GM23338 (cell line): ENCODE measurements around the gene TXNRD1. TPM values are rescaled to one million over a fixed set of nuclear protein-coding genes. Genes with fewer than 3 reads are reported as not detected.

Source experiments
- ATAC-seq: fragments of 200-7000 bp; cut with Tn5 transposase; 3 replicates; pipeline ENCODE4 v1.9.1; 2020
- DNase-seq: peaks from one replicate; pipeline ENCODE4 v3.0.0-alpha.2; 2015; ENCODE audit warnings: low spot score
- H2AFZ ChIP-seq: fragments of 200-600 bp; sonication (generic); 2 replicates; pipeline ENCODE4 v1.8.0; 2016; ENCODE audit warnings: antibody characterized with exemption, mild to moderate bottlenecking, moderate library complexity
- H3F3A ChIP-seq: fragments of 200-600 bp; sonication (generic); replicated peaks from 2 replicates; pipeline ENCODE4 v1.8.0; 2017; ENCODE audit warnings: antibody characterized with exemption, mixed run types, low read depth
- H3K27ac ChIP-seq: fragments of 200-600 bp; sonication (generic); 2 replicates; pipeline ENCODE4 v1.6.1; 2016; ENCODE audit warnings: low read depth
- H3K27me3 ChIP-seq: fragments of 200-600 bp; sonication (generic); 2 replicates; pipeline ENCODE4 v1.8.0; 2016; ENCODE audit warnings: mild to moderate bottlenecking, mixed run types, moderate library complexity; ENCODE audit not compliant: insufficient read depth
- H3K36me3 ChIP-seq: fragments of 200-600 bp; sonication (generic); 2 replicates; pipeline ENCODE4 v1.8.0; 2016; ENCODE audit warnings: mild to moderate bottlenecking; ENCODE audit not compliant: insufficient read depth
- H3K4me1 ChIP-seq: fragments of 200-600 bp; sonication (generic); 2 replicates; pipeline ENCODE4 v1.8.0; 2016; ENCODE audit warnings: mild to moderate bottlenecking, moderate library complexity; ENCODE audit not compliant: insufficient read depth
- H3K4me2 ChIP-seq: fragments of 200-600 bp; sonication (generic); 2 replicates; pipeline ENCODE4 v1.7.1; 2017; ENCODE audit warnings: mixed run types
- H3K4me3 ChIP-seq: fragments of 200-600 bp; sonication (generic); 2 replicates; pipeline ENCODE4 v1.6.1; 2016; ENCODE audit warnings: mixed run types
- H3K79me2 ChIP-seq: fragments of 200-600 bp; sonication (generic); replicated peaks from 2 replicates; pipeline ENCODE4 v1.8.0; 2017; ENCODE audit warnings: mild to moderate bottlenecking; ENCODE audit not compliant: insufficient read depth
- H3K9me2 ChIP-seq: fragments of 200-600 bp; sonication (generic); 2 replicates; pipeline ENCODE4 v1.8.0; 2017; ENCODE audit not compliant: insufficient read depth
- H4K20me1 ChIP-seq: fragments of 200-600 bp; sonication (generic); replicated peaks from 2 replicates; pipeline ENCODE4 v1.8.0; 2017; ENCODE audit warnings: mild to moderate bottlenecking; ENCODE audit not compliant: insufficient read depth
- H3K27ac Mint-ChIP-seq: 2 replicates; pipeline ENCODE4 v1.8.0; 2020; ENCODE audit warnings: inconsistent platforms, mild to moderate bottlenecking, moderate library complexity, mixed read lengths
- H3K27me3 Mint-ChIP-seq: 3 replicates; pipeline ENCODE4 v1.8.0; 2022; ENCODE audit warnings: low read depth, mild to moderate bottlenecking, moderate library complexity, mixed read lengths, inconsistent platforms; ENCODE audit not compliant: insufficient read depth, poor library complexity
- H3K36me3 Mint-ChIP-seq: 3 replicates; pipeline ENCODE4 v1.8.0; 2021; ENCODE audit warnings: low read depth, mild to moderate bottlenecking, inconsistent platforms, moderate library complexity, mixed read lengths
- H3K4me1 Mint-ChIP-seq: 3 replicates; pipeline ENCODE4 v1.8.0; 2020; ENCODE audit warnings: mild to moderate bottlenecking, inconsistent platforms, mixed read lengths
- H3K4me3 Mint-ChIP-seq: 3 replicates; pipeline ENCODE4 v1.8.0; 2021; ENCODE audit warnings: moderate library complexity, mild to moderate bottlenecking, inconsistent platforms, mixed read lengths
- H3K9me3 Mint-ChIP-seq: 3 replicates; pipeline ENCODE4 v1.8.0; 2020; ENCODE audit warnings: moderate library complexity, mild to moderate bottlenecking, inconsistent platforms, mixed read lengths
- CREB1 ChIP-seq: fragments of 250-450 bp; sonication (Bioruptor Pico); IDR thresholded peaks from 2 replicates; pipeline ENCODE4 v1.5.0; 2020; ENCODE audit warnings: low read depth, mild to moderate bottlenecking, moderate library complexity
- EZH2phosphoT487 ChIP-seq: fragments of 200-600 bp; sonication (generic); IDR thresholded peaks from one replicate; pipeline ENCODE4 v1.8.1; 2018; ENCODE audit warnings: antibody characterized with exemption; ENCODE audit not compliant: unreplicated experiment
- JUNB ChIP-seq: IDR thresholded peaks from one replicate; pipeline ENCODE4 v1.6.1; 2016; ENCODE audit warnings: antibody characterized with exemption; ENCODE audit not compliant: unreplicated experiment
- POLR2AphosphoS5 ChIP-seq: IDR thresholded peaks from 2 replicates; pipeline ENCODE4 v1.6.1; 2016; ENCODE audit warnings: antibody characterized with exemption, low read depth
- ZNF114 ChIP-seq: fragments of 250-450 bp; sonication (Bioruptor Pico); IDR thresholded peaks from 2 replicates; pipeline ENCODE4 v1.5.0; 2020; ENCODE audit warnings: mild to moderate bottlenecking, moderate library complexity
- ZNF331 ChIP-seq: fragments of 250-450 bp; sonication (Bioruptor Pico); IDR thresholded peaks from 2 replicates; pipeline ENCODE4 v1.5.0; 2020; ENCODE audit warnings: low read depth, mild to moderate bottlenecking, moderate library complexity
- polyA plus RNA-seq: library from polyadenylated mRNA; unstranded; fragments of >200 nt; fragmentation: Nextera tagmentation; extraction: Ambion mirVana; gene quantifications from 2 replicates; pipeline ENCODE4 v1.2.1, GENCODE V29; 2016
- total RNA-seq: library from RNA; depleted of rRNA; stranded (reverse); fragments of >200 nt; shearing (Covaris generic); gene quantifications from 2 replicates; pipeline ENCODE4 v1.2.3, GENCODE V29; 2014
- TF ChIP-seq, protein P1 (sequence below): IDR thresholded peaks from one replicate; pipeline ENCODE4 v1.6.1; 2018; ENCODE audit warnings: antibody characterized with exemption; ENCODE audit not compliant: unreplicated experiment
- TF ChIP-seq, protein P2 (sequence below): IDR thresholded peaks from 2 replicates; pipeline ENCODE4 v1.6.1; 2016; ENCODE audit warnings: antibody characterized with exemption
- TF ChIP-seq, protein P3 (sequence below), 2 experiments: fragments of 200-600 bp in 1 of 2; sonication (generic) in 1 of 2; conservative IDR thresholded peaks; 2 replicates each; pipeline versions ENCODE4 v1.5.1 to v1.6.1; 2016 to 2017; ENCODE audit warnings: antibody characterized with exemption in 2 of 2, low read depth in 2 of 2, mild to moderate bottlenecking in 2 of 2, moderate library complexity in 1 of 2

TXNRD1 gene
- total and polyA plus RNA-seq, 2 experiments from 2014 or later: 115 to 127 TPM

DNA sequence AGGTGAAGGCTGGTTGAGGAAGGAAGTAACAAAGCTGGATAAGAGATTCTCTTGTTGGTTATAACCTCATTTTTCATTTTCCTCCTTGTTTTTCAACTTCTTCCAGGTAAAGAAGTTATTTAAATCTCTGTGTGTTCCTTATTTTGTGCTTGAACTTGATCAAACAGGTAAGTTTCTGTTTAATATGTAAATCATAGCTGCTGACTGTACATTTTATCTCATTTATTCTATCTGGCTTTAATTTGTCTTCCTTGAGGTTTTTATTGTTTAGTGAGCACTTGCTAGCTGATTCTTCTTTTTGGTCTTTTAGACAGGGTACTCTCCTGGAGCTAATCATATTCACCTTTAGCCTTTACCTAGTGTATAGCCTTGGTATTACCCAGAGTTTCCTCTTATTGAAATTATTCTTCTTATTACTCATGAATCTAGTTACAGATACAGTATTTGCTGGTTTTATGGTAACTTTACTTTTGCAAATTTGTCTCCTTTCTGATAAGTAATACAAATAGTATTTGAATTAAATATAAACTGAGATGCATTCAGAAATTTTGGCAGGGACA, 42.4 kb downstream of the TXNRD1 start:
- H4K20me1 ChIP-seq: no peaks in the 10 kb centered on the region
- H3K4me1 Mint-ChIP-seq: no peaks in the 10 kb centered on the region
- H3K27me3 Mint-ChIP-seq: peaks cover 2% of the 10 kb centered on the region
- no peaks in the 10 kb centered on the region for H3K79me2 ChIP-seq
- H3K9me2 ChIP-seq: no peaks in the 10 kb centered on the region
- no peak overlapping the region for H3K27ac ChIP-seq
- H3K36me3 Mint-ChIP-seq: no peaks in the 10 kb centered on the region
- H3K27me3 ChIP-seq: no peaks in the 10 kb centered on the region
- H3K36me3 ChIP-seq: no peaks in the 10 kb centered on the region
- no peak overlapping the region for H3K4me2 ChIP-seq
- no peaks in the 10 kb centered on the region for H3F3A ChIP-seq
- no peak overlapping the region for H3K27ac Mint-ChIP-seq
- no peak for ATAC-seq
- no peak overlapping the region for H3K4me3 Mint-ChIP-seq
- no peaks in the 10 kb centered on the region; the same call in 1 of the 2 replicates for H3K4me1 ChIP-seq
- no peaks in the 10 kb centered on the region for H3K9me3 Mint-ChIP-seq
- no peak for TF ChIP-seq ZNF114 (CRISPR knock-in tag)
- TF ChIP-seq, protein P1, sequence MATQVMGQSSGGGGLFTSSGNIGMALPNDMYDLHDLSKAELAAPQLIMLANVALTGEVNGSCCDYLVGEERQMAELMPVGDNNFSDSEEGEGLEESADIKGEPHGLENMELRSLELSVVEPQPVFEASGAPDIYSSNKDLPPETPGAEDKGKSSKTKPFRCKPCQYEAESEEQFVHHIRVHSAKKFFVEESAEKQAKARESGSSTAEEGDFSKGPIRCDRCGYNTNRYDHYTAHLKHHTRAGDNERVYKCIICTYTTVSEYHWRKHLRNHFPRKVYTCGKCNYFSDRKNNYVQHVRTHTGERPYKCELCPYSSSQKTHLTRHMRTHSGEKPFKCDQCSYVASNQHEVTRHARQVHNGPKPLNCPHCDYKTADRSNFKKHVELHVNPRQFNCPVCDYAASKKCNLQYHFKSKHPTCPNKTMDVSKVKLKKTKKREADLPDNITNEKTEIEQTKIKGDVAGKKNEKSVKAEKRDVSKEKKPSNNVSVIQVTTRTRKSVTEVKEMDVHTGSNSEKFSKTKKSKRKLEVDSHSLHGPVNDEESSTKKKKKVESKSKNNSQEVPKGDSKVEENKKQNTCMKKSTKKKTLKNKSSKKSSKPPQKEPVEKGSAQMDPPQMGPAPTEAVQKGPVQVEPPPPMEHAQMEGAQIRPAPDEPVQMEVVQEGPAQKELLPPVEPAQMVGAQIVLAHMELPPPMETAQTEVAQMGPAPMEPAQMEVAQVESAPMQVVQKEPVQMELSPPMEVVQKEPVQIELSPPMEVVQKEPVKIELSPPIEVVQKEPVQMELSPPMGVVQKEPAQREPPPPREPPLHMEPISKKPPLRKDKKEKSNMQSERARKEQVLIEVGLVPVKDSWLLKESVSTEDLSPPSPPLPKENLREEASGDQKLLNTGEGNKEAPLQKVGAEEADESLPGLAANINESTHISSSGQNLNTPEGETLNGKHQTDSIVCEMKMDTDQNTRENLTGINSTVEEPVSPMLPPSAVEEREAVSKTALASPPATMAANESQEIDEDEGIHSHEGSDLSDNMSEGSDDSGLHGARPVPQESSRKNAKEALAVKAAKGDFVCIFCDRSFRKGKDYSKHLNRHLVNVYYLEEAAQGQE: no peak
- no peak overlapping the region for H3K4me3 ChIP-seq
- H2AFZ ChIP-seq: no peak overlapping the region
- no peak for DNase-seq

DNA sequence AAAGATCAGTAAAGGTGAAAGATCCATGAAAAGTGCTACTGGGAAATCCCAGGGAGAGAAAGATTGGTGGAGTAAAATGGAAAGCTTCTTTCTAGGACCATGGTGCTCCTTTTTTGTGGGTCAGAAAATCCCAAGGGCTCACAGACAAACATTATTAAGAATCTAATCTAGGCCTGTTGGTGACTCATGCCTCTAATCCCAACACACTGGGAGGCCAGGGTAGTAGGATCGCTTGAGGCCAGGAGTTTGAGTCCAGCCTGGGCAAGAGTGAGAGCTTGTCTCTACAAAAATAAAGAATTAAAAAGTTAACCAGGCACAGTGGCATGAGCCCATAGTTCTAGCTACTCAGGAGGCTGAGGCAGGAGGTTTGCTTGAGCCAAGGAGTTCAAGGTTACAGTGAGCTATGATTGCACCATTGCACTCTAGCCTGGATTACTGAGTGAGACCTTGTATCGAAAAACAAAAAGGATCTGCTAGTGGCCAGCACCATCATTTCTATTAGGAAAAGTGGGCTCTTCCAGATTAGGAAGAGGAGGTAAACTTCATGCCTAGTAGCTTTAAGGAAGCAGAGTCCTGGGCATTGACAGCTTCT, 43.0 kb downstream of the TXNRD1 start:
- Histone ChIP-seq H3F3A (no peaks in the 10 kb centered on the region), H3K27me3 (no peaks in the 10 kb centered on the region), H2AFZ (peak overlapping the region; percentile 47; the same call in 1 of the 2 replicates), H3K9me2 (no peaks in the 10 kb centered on the region), H3K4me3 (no peak overlapping the region), H4K20me1 (no peaks in the 10 kb centered on the region), H3K36me3 (no peaks in the 10 kb centered on the region), H3K79me2 (no peaks in the 10 kb centered on the region), H3K27ac (no peak overlapping the region), H3K4me2 (no peak overlapping the region), H3K4me1 (peaks cover under 1% of the 10 kb centered on the region)
- Mint-ChIP-seq H3K36me3 (no peaks in the 10 kb centered on the region), H3K9me3 (no peaks in the 10 kb centered on the region), H3K27me3 (peaks cover 2% of the 10 kb centered on the region), H3K27ac (no peak overlapping the region), H3K4me1 (peaks cover 3% of the 10 kb centered on the region), H3K4me3 (no peak overlapping the region)
- DNase-seq (no peak), ATAC-seq (no peak)
- TF ChIP-seq JUNB: no peak
- no peak for TF ChIP-seq ZNF114 (CRISPR knock-in tag)
- no peak for TF ChIP-seq EZH2phosphoT487
- TF ChIP-seq ZNF331 (CRISPR knock-in tag): no peak
- TF ChIP-seq, protein P2, sequence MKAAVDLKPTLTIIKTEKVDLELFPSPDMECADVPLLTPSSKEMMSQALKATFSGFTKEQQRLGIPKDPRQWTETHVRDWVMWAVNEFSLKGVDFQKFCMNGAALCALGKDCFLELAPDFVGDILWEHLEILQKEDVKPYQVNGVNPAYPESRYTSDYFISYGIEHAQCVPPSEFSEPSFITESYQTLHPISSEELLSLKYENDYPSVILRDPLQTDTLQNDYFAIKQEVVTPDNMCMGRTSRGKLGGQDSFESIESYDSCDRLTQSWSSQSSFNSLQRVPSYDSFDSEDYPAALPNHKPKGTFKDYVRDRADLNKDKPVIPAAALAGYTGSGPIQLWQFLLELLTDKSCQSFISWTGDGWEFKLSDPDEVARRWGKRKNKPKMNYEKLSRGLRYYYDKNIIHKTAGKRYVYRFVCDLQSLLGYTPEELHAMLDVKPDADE: no peak
- TF ChIP-seq POLR2AphosphoS5: no peak
- TF ChIP-seq CREB1: no peak
- TF ChIP-seq, protein P3, sequence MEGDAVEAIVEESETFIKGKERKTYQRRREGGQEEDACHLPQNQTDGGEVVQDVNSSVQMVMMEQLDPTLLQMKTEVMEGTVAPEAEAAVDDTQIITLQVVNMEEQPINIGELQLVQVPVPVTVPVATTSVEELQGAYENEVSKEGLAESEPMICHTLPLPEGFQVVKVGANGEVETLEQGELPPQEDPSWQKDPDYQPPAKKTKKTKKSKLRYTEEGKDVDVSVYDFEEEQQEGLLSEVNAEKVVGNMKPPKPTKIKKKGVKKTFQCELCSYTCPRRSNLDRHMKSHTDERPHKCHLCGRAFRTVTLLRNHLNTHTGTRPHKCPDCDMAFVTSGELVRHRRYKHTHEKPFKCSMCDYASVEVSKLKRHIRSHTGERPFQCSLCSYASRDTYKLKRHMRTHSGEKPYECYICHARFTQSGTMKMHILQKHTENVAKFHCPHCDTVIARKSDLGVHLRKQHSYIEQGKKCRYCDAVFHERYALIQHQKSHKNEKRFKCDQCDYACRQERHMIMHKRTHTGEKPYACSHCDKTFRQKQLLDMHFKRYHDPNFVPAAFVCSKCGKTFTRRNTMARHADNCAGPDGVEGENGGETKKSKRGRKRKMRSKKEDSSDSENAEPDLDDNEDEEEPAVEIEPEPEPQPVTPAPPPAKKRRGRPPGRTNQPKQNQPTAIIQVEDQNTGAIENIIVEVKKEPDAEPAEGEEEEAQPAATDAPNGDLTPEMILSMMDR (conservative IDR thresholded peaks at IDR 0.05; ENCODE audit: low read depth in 2 of 2): no peak
